Cerebellar cortex (tissue), 1 donor: ENCODE data around the gene SOCS1.
A peak's percentile ranks its signal among the peaks of the same experiment; 100 is the strongest.
"Not testable (repeated sequence)": the region's sequence is repeated elsewhere in the genome, so short reads cannot be mapped to it uniquely, and the experiment has no call there.

Source experiments
- DNase-seq: peaks from one replicate; pipeline ENCODE4 v3.0.0-alpha.2; 2015; ENCODE audit warnings: low spot score

The SOCS1 gene, protein sequence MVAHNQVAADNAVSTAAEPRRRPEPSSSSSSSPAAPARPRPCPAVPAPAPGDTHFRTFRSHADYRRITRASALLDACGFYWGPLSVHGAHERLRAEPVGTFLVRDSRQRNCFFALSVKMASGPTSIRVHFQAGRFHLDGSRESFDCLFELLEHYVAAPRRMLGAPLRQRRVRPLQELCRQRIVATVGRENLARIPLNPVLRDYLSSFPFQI

DNA sequence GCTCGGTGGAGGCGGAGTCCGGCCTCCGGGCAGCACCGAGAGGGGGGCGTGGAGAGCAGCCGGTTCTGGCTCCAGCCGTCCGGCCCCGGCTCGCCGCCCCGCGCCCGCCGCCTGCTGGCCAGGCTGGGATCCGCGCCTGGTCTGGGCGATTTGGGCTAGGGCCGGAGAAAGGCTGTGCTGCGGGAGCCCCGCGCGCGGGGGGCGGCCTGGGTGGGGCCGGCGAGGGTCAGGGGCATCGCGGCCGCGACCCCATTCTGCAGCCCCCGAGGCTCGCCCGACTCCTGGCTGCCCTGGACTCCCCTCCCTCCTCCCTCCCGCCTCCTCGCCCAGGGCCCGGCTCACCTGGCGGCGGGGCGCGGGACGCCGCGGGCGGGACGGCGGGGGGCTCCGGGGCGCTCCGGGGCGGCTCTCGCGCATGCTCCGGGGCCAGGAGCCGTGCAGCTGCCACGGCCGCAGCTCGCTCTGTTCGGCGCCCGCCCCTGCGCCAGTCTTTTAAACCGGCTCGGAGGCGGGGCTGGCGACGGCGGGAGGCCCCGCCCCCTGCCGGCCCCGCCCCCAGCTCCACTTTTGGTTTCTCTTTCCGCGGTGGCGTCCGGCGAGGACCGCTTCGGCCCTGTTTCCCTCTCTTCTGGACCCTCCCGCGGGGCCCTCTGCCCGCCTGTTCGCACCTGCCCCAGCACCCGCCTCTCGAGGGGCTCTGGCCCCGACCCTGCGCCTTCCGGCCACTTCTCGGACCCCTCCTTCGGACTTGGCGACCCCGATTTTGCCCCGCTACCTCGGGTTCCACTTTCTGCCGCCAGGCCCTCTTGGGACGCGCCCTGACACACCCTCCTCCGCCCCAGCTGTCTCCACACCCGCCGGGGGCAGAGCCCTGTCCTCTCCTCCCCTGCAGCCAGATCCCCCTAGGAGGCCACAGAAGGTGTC lies at the start of gene SOCS1:
Gene SOCS1 (minus strand): TSS at position 468 of the 924 bp plus-strand sequence. CDS start 726 bp downstream, outside the sequence.
- peak; percentile 76 for DNase-seq

DNA sequence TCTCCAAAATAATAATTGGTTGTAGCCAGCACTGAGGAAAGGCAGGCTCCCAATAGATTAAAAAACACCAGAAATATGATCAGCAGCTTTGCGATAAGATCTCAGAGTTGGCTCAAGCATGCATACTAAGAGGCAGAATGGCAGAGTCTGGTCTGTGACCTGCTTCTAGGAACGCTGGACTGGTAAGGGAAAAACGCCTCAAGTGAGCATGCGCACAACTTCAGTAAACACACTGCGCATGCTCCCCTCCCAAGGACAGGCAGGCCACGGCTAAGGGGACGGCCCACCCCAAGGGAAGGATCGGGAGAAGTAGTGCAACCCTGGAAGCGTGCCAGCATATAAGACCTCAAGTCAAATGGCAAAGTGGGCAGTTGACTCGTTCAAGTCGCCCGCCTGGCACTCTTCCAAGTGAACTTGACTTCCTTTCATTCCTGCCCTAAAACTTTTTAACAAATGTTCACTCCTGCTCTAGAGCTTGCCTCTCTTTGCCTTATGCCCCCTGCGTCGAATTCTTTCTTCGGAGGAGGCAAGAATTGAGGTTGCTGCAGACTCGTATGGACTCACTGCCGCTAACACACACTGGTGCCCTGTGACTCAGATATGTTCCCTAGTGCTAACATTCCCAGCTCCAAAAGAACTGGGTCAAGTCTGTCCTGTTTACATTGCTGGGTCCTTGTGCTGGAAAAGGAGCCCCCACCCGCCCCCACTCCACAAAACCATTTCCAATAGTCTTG lies 47.6 kb upstream of the SOCS1 start:
- no peak for DNase-seq

- DNase-seq = no peak
These were observed 47.0 kb upstream of the SOCS1 start for GRCh38 chr16:11302977-11303376.

- DNase-seq = no peak
These were observed 45.9 kb upstream of the SOCS1 start for GRCh38 chr16:11301645-11302501.

DNA sequence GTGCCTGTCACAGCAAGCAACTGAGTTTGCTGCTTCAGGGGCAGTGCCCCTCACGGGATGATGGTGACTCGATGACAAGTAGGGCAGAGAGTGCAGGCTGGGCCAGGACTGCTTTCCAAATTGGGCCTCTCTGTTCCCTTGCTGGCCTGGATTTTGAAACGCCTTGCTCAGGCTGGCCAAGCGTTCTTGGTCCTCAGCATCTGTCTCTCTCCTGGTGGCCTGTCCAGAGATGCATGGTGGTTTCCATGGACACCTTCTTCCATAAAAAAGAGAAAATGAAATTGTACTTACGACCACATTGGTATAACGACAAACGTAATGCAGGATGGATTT lies 44.5 kb upstream of the SOCS1 start:
- no peak for DNase-seq

DNA sequence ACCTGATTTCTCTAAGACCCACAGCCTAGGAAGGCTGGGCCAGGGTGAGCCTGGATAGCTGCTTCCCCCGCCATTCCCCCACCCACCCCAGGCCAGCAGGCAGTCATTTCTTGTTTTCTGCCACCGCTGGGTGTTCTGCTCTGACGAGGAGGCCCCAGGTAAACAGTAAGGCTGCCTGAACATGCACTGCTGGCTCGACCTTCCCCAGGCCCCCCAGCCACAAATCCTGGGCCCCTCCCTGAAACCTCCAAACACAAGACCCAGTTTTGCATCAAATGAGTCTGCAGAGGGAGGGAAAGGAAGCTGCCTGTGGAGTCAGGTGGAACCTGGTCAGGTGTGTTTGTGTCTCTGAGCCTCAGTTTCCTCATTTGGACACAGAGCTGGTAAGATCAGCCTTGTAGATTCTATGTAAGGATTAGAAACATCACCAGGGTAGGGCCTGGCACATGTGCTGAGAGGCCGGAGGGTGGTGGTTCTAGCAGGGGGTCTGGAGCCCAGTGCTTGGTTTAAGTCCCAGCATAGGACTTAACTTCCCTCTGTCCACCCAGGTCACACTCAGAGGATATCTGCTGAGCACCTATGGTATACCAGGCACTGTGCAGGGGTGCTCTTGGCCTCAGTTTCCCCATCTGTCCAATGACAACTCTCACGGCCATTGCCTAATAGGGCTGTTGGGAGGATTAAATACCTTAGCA lies 44.0 kb upstream of the SOCS1 start:
- DNase-seq = no peak

GRCh38 chr16:11298950-11299547 lies 43.0 kb upstream of the SOCS1 start:
- DNase-seq = not testable (repeated sequence)

DNA sequence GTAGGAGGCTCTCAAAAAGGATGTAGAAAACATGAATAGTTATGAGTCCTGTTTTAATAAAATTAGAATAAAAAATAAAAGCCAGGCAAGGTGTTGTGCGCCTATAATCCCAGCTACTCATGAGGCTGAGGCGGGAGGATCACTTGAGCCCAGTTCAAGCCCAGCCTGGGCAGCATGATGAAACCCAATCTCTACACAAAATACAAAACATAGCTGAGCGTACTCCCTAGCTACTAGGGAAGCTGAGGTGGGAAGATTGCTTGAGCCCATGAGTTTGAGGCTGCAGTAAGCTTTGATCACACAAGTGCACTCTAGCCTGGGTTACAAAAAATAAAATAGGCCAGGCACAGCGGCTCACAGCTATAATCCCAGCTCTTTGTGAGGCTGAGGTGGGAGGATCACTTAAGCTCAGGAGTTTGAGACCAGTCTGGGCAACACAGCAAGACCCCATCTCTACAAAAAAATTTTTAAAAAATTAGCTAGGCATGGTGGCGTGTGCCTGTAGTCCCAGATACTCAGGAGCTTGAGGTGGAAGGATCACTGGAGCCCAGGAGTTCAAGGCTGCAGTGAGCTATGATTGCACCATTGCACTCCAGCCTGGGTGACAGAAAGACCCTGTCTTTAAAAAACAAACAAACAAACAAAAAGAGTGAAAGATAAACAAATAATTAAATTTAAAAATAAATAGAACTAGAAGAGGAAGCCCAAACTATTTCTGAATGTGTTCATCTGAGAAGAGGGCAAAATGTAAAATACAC lies 42.3 kb upstream of the SOCS1 start:
- no peak for DNase-seq

DNA sequence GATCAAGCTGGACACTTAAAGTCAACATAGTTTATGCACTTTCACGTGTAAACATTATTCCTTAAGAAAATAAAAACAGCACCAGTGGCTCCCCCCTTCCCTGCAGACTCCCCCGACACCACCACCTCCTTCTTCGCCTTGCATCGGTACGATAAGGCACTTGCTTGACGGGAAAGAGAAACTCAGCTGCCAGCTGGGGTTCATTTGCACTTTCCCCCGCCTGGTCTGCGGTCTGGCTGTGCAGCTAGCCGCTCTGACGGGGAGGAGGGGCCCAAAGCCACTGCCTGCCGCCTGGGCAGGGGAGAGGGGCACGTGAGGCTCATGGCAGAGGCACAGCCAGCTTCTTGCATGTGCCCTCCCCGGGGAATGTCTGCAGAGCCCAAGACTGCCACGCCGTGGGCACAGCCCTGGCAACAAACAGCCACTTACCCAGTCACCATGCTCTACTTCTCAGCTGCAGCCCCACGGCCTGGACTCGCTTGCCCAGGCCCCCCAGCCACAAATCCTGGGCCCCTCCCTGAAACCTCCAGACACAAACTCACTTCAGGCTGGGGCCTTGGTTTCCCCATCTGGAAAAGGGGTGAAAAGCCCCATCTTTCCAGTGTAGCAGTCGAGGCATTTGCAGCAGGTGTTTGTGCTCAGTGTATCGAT lies 41.6 kb upstream of the SOCS1 start:
- DNase-seq = peak; percentile 13

DNA sequence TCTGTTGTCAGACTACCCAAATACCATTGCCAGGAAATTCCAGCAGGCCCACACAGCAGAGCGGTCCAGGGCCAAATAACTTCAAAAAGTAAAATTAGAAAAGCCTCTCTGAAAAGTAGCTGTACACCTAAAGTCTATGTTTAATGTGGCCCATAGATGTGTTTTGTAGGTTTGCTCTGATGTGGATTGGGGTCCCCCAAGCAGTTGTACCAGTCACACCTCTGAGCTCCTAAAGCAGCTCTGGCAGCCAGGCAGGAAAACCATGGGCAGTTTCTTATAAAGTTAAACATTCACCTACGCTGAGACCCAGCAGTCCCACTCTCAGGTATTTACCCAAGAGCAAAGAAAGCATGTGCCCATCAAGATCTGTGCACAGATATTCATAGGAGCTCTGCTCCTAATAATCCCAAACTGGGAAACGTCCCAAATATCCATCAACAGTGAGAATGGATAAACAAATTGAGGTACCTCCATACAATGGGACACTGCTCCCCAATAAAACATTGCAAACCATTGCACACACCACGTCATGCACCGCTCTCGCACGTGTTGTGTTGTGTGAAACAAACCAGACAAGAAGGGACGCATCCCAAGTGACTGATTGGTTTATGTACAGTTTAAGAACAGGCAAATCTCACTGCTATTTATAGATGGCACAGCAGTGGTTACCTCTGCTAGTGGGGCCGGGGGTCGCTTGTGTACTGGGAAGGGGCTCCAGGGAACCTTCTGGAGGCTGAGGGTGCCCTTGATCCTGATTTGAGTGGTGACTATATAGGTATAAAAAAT lies 40.9 kb upstream of the SOCS1 start:
- DNase-seq = no peak

- DNase-seq = no peak
These were observed 40.3 kb upstream of the SOCS1 start for GRCh38 chr16:11296351-11296705.

DNA sequence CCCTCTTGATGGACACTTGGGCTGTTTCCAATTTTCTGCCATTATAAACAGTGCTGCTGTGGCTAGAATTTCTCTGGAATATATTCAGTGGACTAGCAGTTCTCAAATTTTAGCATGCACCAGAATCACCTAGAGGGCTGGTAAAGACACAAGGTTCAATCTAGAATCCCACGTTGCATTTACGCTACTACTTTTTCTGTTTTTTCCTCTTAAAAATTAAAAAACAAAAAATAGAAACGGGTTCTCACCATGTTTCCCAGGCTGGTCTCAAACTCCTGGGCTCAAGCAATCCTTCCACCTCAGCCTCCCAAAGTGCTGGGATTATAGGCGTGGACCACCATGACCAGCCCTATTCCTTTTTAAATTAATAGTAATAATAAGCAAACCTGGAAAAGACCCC lies 39.7 kb upstream of the SOCS1 start:
- DNase-seq = no peak

GRCh38 chr16:11292076-11292748 lies 36.2 kb upstream of the SOCS1 start:
- DNase-seq = no peak

GRCh38 chr16:11291091-11291703 lies 35.2 kb upstream of the SOCS1 start:
- no peak for DNase-seq

- DNase-seq = no peak
These were observed 34.3 kb upstream of the SOCS1 start for GRCh38 chr16:11290102-11290893.

DNA sequence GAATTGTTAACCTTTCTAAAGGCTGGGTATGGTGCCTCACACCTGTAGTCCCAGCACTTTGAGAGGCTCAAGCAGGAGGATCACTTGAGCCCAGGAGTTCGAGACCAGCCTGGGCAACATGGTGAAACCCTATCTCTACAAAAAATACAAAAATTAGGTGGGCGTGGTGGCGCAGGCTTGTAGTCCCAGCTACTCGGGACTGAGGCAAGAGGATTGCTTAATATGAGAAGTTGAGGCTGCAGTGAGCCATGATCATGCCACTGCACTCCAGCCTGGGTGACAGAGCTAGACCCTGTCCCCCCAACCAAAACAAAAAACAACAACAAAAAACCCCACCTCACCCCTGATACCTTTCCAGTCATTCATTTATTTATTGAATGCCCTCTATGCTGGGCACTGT lies 33.7 kb upstream of the SOCS1 start:
- DNase-seq = not testable (repeated sequence)

DNA sequence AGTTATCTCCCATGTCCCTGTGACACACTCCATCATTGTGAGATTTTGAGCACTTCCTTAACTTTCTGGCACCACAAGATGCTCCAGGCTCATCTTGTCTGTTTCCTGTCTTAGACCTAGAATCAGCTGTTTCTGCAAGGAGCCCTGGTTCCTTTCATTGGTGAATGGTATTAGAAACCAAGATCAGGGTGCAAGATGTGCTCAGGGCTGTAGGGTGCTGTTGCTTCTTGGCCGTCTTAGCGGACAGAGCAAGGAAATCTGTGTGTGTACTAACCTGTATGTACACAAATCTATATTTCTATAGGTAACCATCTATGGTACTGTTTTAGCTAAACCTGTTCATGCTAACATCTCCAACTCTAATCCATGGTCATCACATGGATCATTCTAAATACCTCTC lies 33.2 kb upstream of the SOCS1 start:
- DNase-seq = no peak
